ENCODE measurements around the gene ITGB4. TPM values are rescaled to one million over a fixed set of nuclear protein-coding genes. Genes with fewer than 3 reads are reported as not detected.

The ITGB4 gene
- total and polyA plus RNA-seq, 9 of the 15 experiments (the other 6 are each of a cell fraction or from before 2014, with no cell fraction given): 0.05 to 2.8 (median 0.76) TPM; not detected in 3

DNA sequence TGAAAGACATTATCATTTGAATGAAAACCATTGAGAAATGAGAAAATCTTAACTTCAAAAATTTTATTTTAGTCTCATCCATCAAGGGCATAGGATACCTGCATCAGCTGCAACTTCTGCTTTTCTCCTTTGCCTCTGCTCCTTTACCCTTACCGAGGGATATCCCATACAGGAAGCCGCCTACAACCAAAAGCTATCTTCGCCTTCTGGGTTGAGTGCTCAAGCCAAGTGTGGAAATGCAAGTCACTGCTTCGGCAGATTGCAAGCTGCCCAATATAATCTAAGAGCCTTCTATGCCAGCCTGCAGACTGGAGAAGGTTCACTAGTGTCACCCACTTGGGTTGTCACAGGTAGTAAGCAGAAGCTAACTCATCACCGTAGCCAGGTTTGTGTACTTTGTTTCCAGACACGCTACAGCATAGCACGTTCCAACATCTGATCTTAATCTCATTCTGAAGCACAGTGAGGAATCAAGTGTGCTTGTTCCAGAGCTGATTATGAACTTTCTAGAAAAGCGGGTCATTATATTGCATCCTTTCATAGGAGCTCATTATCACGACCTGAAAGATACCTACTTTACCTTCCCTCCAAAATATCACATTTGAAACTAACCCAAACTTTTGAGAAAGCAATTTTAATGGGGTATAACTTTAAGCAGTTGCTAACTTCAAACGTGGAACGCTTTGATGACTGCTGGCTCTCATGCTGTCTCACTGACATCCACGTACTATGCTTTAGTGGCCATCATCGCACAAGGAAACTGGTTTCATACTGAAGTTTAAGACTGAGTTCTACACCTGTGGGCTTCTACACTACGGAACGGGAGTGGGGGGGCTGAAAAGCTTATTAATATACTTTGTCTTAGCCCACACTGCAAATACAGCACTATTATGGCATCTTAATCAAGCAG, 55.4 kb downstream of the ITGB4 start (continued):
- TF ChIP-seq, protein P1, sequence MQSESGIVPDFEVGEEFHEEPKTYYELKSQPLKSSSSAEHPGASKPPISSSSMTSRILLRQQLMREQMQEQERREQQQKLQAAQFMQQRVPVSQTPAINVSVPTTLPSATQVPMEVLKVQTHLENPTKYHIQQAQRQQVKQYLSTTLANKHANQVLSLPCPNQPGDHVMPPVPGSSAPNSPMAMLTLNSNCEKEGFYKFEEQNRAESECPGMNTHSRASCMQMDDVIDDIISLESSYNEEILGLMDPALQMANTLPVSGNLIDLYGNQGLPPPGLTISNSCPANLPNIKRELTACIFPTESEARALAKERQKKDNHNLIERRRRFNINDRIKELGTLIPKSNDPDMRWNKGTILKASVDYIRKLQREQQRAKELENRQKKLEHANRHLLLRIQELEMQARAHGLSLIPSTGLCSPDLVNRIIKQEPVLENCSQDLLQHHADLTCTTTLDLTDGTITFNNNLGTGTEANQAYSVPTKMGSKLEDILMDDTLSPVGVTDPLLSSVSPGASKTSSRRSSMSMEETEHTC (IDR thresholded peaks at IDR 0.05): no peak
- TF ChIP-seq, protein P2, sequence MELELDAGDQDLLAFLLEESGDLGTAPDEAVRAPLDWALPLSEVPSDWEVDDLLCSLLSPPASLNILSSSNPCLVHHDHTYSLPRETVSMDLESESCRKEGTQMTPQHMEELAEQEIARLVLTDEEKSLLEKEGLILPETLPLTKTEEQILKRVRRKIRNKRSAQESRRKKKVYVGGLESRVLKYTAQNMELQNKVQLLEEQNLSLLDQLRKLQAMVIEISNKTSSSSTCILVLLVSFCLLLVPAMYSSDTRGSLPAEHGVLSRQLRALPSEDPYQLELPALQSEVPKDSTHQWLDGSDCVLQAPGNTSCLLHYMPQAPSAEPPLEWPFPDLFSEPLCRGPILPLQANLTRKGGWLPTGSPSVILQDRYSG (tag; conservative IDR thresholded peaks at IDR 0.05; ENCODE audit: low read depth): no peak
- no peak for TF ChIP-seq KLF13 (tag; IDR thresholded peaks at IDR 0.05; ENCODE audit: borderline replicate concordance, low read depth)
- TF ChIP-seq ERF (CRISPR knock-in tag; IDR thresholded peaks at IDR 0.05): peak; percentile 94
- TF ChIP-seq, protein P3, sequence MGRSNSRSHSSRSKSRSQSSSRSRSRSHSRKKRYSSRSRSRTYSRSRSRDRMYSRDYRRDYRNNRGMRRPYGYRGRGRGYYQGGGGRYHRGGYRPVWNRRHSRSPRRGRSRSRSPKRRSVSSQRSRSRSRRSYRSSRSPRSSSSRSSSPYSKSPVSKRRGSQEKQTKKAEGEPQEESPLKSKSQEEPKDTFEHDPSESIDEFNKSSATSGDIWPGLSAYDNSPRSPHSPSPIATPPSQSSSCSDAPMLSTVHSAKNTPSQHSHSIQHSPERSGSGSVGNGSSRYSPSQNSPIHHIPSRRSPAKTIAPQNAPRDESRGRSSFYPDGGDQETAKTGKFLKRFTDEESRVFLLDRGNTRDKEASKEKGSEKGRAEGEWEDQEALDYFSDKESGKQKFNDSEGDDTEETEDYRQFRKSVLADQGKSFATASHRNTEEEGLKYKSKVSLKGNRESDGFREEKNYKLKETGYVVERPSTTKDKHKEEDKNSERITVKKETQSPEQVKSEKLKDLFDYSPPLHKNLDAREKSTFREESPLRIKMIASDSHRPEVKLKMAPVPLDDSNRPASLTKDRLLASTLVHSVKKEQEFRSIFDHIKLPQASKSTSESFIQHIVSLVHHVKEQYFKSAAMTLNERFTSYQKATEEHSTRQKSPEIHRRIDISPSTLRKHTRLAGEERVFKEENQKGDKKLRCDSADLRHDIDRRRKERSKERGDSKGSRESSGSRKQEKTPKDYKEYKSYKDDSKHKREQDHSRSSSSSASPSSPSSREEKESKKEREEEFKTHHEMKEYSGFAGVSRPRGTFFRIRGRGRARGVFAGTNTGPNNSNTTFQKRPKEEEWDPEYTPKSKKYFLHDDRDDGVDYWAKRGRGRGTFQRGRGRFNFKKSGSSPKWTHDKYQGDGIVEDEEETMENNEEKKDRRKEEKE (IDR thresholded peaks at IDR 0.05; ENCODE audit: borderline replicate concordance in 1 of 2, control insufficient read depth in 1 of 2, low read depth in 2 of 2, low read length in 1 of 2): peak; percentile 79 to 86; a peak in 3 of 4 replicates
- TF ChIP-seq, protein P4, sequence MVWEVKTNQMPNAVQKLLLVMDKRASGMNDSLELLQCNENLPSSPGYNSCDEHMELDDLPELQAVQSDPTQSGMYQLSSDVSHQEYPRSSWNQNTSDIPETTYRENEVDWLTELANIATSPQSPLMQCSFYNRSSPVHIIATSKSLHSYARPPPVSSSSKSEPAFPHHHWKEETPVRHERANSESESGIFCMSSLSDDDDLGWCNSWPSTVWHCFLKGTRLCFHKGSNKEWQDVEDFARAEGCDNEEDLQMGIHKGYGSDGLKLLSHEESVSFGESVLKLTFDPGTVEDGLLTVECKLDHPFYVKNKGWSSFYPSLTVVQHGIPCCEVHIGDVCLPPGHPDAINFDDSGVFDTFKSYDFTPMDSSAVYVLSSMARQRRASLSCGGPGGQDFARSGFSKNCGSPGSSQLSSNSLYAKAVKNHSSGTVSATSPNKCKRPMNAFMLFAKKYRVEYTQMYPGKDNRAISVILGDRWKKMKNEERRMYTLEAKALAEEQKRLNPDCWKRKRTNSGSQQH (CRISPR knock-in tag; IDR thresholded peaks at IDR 0.05): peak; percentile 96
- TF ChIP-seq CHD1 (IDR thresholded peaks at IDR 0.05; ENCODE audit: low read length): no peak
- TF ChIP-seq, protein P5, sequence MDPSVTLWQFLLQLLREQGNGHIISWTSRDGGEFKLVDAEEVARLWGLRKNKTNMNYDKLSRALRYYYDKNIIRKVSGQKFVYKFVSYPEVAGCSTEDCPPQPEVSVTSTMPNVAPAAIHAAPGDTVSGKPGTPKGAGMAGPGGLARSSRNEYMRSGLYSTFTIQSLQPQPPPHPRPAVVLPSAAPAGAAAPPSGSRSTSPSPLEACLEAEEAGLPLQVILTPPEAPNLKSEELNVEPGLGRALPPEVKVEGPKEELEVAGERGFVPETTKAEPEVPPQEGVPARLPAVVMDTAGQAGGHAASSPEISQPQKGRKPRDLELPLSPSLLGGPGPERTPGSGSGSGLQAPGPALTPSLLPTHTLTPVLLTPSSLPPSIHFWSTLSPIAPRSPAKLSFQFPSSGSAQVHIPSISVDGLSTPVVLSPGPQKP (CRISPR knock-in tag; IDR thresholded peaks at IDR 0.05): no peak
- peak; percentile 74 for TF ChIP-seq GATA2 (CRISPR knock-in tag; IDR thresholded peaks at IDR 0.05)
- TF ChIP-seq MYC (IDR thresholded peaks at IDR 0.05; ENCODE audit: low read depth, low read length): no peak
- TF ChIP-seq MYC (CRISPR knock-in tag; IDR thresholded peaks at IDR 0.05; ENCODE audit: borderline replicate concordance, low read depth): no peak; the same call in none of the 2 replicates
- no peak for TF ChIP-seq MEIS2 (IDR thresholded peaks at IDR 0.05; ENCODE audit: partially characterized antibody)
- peak; percentile 56; the same call in 1 of the 2 replicates for TF ChIP-seq MEF2A (IDR thresholded peaks at IDR 0.05; ENCODE audit: control insufficient read depth, low read depth, low read length)

All from K562 (cell line).